AG08395 (cell line): ENCODE measurements around the gene ADORA2A.

Experiments used
- DNase-seq: peaks from one replicate; pipeline ENCODE4 v3.0.0; 2012; ENCODE audit warnings: mixed read lengths, low spot score

ADORA2A gene

DNA sequence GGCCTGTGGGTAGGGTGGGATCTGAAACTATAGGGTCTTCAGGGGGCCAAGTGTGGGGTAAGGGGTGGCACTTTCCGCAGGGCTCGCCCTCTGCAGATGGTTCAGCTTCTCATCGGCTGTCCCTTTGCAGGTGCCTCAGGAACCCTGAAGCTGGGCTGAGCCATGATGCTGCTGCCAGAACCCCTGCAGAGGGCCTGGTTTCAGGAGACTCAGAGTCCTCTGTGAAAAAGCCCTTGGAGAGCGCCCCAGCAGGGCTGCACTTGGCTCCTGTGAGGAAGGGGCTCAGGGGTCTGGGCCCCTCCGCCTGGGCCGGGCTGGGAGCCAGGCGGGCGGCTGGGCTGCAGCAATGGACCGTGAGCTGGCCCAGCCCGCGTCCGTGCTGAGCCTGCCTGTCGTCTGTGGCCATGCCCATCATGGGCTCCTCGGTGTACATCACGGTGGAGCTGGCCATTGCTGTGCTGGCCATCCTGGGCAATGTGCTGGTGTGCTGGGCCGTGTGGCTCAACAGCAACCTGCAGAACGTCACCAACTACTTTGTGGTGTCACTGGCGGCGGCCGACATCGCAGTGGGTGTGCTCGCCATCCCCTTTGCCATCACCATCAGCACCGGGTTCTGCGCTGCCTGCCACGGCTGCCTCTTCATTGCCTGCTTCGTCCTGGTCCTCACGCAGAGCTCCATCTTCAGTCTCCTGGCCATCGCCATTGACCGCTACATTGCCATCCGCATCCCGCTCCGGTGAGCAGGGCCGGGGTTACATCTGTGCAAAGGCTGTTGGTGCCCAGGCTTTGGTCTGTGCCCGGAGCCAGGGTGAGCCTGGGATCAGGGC is 5.8 kb downstream of the ADORA2A start:
- DNase-seq = no peak

DNA sequence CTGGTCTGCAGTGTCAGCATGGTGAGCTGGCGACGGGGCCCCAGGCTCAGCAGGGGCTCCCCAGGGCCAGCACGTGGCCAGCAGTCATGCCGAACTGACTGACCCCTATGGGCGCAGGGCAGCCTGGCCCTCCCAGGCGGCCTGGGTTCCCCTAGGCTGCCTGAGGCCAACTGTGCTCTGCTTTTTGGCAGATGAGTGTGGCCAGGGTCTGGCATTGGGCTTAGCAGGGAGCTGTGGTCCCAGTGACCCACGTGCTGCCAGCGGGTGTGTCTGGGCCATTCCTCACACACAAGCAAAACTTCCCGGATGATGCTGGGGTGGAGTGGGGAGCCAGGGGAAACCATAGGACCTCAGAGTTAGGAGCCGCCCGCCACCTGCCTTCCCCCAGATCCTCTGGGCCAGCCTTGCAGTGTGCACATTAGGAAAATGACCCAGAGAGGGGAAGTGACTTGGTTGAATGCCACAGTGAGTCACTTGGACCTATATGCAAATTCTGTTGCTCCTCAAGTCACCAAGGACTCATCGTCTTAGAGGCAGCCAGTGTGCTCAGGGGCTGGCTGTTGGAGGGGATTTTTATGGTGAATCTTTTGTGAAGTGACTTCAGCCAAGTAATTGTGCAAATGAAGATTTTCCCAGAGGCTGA is 6.5 kb downstream of the ADORA2A start:
- peak; percentile 60 for DNase-seq

DNA sequence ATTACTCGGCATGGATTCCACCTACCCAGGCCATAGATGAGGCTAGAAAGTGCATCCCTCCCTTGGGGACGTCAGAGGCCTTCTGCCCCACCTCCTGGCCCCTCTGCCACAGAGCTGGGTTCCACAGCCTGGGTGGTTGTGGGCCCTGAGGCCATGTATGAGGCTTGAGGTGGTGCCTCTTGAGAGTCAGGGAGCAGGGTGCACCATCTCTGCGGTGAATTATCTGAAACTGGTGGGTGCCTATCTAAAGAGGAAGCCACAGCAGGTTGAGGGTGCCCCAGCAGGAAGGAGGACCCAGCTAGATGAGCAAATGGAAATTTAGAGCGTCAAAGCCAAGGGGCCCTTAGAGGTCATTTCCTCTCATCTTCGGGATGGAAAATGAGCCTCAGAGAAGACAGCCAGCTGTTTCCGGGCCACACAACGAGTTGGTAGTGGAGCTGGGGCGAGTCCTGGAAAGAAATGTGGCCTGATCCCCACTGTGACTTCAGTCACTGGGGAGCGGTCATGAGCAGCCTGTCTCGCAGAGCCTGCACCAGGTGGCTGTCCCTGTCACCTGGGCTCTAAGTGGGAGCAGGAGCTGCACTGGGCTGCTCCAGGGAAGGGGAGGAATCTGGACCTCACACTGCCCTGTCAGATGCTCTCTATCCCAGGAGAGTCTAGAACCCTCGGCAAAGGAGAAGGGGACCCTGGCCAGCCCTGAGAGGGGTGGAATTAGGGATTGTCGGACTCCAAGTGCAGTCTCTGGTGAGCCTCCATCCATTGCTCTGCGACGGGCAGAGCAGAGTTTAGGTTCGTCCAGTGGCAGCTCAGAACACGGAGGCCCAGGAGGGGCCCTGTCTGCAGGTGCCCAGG is 7.3 kb downstream of the ADORA2A start:
- no peak for DNase-seq

DNA sequence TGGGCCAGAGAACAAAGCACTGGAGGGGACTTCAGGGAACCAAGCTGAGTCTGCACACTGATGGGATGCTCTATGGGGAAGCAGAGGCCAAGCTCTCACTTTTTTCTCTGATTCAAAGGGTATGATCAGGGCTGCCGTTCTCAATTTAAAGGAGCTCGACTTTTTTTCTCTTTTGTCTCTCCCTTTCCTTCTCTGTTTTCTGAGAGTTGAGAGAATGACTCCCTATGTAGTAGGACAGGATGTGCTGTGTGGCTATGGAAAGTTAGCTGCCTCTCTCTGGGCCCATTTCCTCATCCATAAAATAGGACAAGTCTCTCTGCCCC is 7.9 kb downstream of the ADORA2A start:
- no peak for DNase-seq

DNA sequence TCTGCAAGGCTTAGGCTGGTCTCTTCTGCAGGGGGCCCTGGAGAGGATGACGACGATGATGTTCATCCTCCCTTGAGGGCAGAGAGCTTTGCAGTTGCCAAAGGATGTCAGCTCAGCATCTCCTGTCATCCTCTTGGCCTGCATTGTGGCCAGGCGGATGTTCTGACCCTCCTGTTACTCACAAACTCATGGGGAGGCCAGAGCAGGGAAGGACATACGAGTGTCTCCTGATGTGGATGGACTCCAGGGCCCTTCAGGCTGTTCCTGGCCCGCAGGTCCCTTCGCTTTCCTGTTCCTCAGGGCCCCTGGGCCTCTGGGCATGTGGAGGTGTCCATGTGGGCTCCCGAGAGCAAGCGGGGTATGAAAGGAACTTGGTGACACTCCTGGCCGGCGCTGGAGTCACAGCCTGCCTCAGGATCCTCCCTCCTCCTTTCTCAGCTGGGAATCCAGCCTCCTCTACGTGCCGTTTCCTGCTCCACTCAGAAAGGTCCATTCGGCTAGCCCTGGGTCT is 8.5 kb downstream of the ADORA2A start:
- DNase-seq = peak; percentile 73

DNA sequence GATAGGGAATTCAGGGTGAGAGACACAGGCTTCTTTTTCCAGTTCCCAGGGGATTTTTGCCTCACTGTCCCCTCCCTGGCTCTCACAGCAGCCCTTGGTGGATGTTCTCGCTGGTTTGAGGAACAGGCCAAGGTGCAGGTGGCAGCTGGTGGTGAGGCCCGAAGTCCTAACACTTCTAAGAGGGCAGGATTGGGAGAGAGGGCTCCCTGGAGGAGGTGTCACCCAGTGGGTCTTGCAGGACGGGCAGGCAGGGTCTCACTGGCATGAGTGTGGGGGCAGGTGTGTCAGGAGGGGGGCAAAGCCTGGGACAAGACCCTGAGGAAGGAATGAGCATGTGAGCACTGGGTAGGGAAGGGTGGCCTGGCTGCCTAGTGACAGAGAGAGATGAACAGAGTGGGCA is 9.2 kb downstream of the ADORA2A start:
- no peak for DNase-seq

DNA sequence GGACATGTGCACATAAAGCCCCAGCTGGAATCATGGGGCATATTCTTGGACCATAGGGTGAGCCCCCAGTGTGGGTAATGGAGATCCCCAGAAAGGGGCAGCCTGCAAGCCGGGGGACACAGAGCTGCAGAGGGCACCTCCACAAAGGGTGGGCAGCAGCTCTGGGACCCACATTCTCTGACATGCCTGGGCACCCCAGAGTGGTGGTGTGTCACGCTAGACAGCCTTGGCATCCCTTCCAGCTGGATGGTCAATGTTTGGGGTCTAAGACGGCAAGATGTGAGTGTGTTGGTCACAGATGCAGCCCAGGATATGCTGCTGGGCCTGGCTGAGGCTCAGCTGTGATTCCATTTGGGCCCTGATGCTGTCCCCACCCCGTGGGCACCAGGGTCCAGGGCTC is 9.7 kb downstream of the ADORA2A start:
- DNase-seq = no peak

DNA sequence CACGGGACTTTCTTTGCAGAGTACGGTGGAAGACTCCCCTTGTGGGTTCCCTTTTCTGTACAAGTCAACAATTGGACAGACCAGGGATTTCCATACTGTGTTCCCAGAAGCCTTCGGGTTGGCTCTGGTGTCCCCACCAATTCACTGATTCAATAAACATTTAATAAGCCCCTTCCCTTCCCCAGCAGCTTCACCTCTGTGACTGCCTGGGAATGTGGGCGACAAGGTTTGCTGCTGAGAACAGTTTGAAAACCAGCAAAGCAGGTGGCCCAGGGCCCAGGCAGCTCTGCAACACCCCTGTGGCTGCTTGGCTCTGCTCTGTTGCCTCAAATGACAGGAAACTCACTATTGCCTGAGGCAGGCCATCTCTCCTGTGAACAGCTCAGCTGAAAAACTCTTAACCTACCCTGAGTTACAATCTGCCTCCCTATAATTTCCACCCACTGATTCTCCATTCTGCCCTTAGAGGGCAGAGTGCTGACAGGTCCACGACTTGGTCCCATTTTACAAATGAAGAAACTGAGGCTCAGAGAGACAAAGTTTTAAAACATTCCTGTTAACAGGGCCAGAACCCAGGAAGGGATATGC is 10.4 kb downstream of the ADORA2A start:
- DNase-seq = no peak

DNA sequence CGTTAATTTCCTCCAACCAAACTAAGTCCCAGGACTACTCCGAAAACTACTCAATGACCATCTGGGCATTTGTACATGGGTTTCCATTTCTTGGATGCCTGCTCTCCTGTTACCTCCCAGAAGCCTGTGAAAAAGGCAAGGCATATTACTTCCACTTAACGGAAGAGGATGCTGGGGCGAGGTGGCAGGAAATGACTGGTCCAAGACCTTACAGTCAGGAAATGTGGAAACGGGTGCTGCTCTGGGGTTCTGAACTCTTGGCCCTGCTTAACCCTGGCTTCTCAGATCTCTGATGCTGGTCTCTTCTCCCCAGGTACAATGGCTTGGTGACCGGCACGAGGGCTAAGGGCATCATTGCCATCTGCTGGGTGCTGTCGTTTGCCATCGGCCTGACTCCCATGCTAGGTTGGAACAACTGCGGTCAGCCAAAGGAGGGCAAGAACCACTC is 12.9 kb downstream of the ADORA2A start:
- no peak for DNase-seq

DNA sequence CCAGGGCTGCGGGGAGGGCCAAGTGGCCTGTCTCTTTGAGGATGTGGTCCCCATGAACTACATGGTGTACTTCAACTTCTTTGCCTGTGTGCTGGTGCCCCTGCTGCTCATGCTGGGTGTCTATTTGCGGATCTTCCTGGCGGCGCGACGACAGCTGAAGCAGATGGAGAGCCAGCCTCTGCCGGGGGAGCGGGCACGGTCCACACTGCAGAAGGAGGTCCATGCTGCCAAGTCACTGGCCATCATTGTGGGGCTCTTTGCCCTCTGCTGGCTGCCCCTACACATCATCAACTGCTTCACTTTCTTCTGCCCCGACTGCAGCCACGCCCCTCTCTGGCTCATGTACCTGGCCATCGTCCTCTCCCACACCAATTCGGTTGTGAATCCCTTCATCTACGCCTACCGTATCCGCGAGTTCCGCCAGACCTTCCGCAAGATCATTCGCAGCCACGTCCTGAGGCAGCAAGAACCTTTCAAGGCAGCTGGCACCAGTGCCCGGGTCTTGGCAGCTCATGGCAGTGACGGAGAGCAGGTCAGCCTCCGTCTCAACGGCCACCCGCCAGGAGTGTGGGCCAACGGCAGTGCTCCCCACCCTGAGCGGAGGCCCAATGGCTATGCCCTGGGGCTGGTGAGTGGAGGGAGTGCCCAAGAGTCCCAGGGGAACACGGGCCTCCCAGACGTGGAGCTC is 13.5 kb downstream of the ADORA2A start:
- no peak for DNase-seq

DNA sequence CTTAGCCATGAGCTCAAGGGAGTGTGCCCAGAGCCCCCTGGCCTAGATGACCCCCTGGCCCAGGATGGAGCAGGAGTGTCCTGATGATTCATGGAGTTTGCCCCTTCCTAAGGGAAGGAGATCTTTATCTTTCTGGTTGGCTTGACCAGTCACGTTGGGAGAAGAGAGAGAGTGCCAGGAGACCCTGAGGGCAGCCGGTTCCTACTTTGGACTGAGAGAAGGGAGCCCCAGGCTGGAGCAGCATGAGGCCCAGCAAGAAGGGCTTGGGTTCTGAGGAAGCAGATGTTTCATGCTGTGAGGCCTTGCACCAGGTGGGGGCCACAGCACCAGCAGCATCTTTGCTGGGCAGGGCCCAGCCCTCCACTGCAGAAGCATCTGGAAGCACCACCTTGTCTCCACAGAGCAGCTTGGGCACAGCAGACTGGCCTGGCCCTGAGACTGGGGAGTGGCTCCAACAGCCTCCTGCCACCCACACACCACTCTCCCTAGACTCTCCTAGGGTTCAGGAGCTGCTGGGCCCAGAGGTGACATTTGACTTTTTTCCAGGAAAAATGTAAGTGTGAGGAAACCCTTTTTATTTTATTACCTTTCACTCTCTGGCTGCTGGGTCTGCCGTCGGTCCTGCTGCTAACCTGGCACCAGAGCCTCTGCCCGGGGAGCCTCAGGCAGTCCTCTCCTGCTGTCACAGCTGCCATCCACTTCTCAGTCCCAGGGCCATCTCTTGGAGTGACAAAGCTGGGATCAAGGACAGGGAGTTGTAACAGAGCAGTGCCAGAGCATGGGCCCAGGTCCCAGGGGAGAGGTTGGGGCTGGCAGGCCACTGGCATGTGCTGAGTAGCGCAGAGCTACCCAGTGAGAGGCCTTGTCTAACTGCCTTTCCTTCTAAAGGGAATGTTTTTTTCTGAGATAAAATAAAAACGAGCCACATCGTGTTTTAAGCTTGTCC is 14.3 kb downstream of the ADORA2A start:
- no peak for DNase-seq

DNA sequence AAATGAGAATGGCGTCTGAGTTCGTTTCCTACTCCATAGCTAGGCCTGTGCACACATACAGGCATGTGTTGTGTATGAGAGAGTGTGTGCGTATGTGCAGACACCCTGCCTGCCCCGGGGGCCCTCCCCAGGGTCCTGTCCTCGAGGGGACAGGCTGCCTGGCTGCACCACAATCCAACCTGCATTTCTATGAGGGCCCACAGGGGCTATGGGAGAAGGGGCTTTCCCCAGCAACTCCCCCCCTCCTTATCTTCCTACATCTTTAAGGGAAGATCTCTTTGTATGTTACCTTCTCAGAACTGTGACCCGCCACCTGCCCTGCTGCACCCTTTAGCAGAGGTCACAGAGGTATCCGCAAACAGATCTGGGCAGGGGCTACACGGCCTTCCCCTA is 14.9 kb downstream of the ADORA2A start:
- DNase-seq = no peak

DNA sequence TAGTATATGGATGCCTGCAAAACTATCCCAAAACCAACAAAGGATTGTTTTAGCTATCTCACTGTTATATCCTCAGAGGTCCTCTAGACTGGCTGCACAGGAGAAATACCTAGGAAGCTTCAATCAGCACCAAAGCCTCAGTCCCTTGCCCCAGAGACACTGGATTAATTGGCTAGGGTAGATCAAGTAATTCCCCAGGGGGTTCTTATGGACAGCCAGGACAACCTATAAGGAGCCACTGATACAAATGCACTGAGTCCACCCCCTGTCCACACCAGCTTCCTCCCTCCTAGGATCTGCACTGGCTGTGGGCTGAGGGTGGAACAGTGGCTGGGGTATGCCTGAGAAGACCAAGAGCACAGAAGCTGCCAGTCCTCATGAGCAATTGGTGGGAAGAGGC is 16.3 kb downstream of the ADORA2A start:
- no peak for DNase-seq

DNA sequence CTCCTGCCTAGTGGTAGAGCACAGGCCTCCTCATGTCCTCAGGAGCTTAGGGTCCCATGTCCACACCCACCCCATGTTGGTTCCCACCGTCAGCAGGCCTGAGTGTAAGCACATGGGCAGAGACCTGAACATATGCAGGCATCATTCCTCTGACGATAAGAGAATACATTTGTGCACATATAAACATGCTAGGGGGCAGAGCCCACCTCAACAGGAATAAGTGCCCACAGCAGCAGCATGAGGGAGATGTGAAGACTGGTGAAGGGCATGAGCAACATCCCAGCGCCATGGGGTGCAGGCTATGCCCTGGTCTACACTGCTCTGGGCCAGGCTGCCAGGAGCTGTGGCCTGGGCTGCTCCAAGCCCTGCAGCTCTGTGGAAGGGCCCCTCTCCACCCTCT is 16.9 kb downstream of the ADORA2A start:
- no peak for DNase-seq

DNA sequence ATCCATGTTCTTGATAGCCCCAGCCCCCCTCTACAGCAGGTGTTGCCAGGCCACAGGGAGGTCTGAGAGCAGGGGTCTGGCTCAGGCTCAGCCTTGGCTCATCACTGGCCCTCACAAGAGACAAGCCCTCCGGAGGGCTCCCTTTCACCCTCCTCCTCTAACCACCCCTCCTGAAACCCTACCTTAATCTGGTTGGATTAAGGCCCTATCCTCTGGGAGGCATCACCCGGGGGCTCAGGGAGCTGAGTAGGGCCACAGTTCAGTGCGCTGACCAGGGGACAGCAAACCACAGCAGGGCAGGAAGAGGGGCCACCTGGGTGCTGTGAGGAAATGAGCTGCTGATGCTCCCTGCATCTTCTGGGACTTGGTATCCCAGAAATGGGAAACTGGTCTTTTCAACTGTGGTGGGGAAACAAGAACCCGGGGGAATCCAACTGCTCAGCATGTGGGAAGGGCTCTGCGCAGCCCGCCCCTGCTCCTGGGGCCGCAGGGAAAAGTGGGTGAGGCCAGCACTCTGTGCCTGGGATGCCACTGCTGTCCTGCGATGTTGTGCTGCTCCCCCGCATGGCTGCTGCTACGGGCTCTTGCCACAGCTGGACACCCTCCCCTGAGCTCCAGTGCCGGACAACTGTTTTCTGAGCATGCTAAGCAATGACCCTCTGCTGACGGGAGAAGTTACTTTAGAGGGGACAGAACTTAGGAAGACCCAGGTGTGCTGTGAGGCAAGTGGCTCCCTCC is 17.5 kb downstream of the ADORA2A start:
- DNase-seq = no peak

DNA sequence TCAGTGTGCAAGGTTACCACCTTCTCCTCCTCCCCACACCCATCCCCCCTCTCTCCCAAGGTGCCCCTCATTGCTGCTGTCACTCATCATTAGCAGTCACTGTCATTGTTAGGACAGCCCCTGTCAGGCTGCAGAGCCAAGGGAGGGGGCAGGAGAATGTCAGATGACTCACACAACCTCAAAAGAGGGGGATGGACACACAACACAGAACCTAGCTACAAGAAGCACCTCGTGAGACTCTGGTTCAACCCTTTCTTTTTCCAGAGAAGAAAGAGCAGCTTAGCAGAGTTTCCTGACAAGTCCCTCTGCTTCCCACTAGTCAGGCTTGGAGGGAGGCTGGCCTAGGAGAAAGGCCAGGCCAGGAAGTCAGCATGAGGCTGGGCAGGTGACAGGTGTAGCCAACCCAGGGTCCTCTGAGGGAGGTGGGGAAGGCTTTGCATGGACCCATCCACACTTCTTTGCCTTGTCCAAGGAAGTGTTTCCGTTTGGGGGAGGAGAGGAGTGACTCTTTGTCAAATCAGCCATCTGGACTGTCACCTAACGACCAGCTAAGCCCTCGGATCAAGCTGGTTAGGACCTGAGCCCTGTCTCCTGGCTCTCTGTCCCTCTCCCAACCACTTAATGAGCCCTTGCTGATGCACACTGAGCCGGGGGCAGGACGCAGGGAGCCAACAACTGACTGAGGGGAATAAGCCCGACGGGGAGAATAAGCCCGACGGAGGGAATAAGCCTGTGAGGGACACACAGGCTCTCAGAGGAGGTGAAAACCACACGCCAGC is 18.3 kb downstream of the ADORA2A start:
- DNase-seq = no peak

DNA sequence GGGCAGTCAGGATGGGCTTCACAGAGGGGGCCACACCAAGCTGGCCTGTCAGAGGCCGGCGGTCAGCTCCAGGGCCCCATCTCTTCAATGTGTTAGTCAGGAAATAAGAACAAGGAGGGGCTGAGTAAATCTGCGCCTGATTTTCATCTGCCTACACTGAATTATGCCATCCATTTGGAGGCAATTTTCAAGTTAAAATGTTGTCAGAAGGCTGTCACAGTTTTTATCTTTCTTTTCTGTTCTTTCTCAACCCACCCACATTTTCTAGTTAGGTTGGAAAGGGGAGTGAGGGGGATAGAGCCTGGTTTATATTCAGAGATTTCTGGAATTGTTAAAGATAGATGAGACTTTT is 18.8 kb downstream of the ADORA2A start:
- no peak for DNase-seq

DNA sequence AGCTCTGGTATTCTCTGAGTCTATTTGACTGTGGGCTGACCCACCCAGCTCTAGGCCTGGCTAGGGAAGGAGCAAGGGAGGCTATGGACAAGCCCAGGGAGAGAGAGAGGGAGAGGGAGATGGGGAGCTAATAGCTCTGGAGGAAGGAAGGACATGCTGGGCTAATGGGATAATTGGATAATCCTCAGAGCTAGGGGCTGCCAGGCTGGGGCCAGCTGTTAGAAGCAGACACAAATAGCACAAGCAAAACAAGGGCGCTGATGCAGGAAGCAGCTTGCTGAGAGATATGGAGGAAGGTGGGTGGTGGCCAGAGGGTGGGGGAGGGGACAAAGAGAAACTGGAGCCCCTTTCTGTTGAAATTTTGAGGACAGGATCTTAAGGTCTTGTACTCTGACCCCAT is 23.2 kb downstream of the ADORA2A start:
- no peak for DNase-seq

DNA sequence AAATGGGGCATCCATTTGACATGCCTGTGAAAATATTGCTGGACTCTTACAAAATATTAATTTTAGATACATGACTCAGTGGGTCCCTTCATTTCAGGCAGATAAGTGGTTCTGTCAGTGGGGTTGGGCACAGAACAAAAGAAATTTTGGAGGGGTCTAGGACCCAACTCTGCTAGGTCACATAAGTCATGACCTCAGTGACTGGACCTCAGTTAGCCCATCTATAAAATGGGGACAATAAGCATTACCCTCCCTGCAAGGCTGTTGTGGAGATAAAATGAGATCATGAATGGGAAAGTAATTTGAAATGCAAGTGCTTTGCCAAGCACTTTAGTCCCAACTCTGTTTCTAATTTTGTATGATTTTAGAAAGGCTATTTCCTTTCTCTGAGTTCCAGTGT is 23.8 kb downstream of the ADORA2A start:
- DNase-seq = no peak
